ENCODE results near the gene RNPEPL1.

DNA sequence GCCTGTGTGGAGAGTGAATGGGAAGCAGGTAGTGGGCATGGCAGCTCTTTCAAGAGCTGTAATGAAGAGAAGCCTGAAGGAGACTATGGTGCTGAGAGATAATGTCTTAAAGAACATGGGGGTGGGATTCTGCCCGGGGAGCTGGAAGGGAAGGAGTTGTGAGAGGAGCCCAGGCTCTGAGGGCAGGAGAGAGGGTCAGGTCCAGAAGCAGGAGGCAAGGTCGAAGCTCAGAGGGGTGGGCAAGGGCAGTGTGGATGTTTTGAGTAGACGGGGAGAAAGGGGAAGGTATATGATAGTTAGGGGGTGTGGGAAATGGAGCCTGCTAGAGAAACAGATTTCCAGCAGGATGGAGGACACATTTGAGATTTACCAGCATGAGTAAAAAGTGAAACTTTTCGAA, 20.4 kb downstream of the RNPEPL1 start:
- TF ChIP-seq POLR2AphosphoS5 (IDR thresholded peaks at IDR 0.05) (no peak), CTCF (IDR thresholded peaks at IDR 0.05) (no peak)

Measured in breast epithelium (tissue), 3 donors.